H1 (cell line): ENCODE measurements around the gene TBC1D24. TPM values are rescaled to one million over a fixed set of nuclear protein-coding genes. Genes with fewer than 3 reads are reported as not detected.

ENCODE experiments used
- CTCF ChIP-seq, 3 experiments: IDR thresholded peaks; 1 replicate in 2 of 3; 2 replicates in 1 of 3; pipeline versions ENCODE4 v1.5.1 to v1.6.1; 2011; ENCODE audit warnings: low read length in 3 of 3, mild to moderate bottlenecking in 3 of 3, inconsistent platforms in 2 of 3, low read depth in 1 of 3, moderate library complexity in 1 of 3; ENCODE audit not compliant: insufficient read depth in 1 of 3; ENCODE audit errors: control extremely low read depth in 1 of 3
- SP4 ChIP-seq: IDR thresholded peaks from 2 replicates; pipeline ENCODE4 v1.6.1; 2012; ENCODE audit warnings: low read length, inconsistent platforms
- polyA plus RNA-seq, 7 experiments: library from polyadenylated mRNA; depleted of rRNA in 3 of 7; stranded (reverse) in 5 of 7; unstranded in 2 of 7; fragments of >200 nt in 5 of 7; fragments of 200-250 nt in 2 of 7; gene quantifications; 1 replicate in 5 of 7; 2 replicates in 1 of 7; 4 replicates in 1 of 7; pipeline versions ENCODE4 v1.2.1 to v1.2.3, GENCODE V29; 2011 to 2013; ENCODE audit warnings: missing spikeins in 2 of 7, mixed read lengths in 2 of 7
- total RNA-seq: library from RNA; stranded (reverse); fragmentation: NEBNext Ultra II Directional; extraction: Animal tissue kit (Norgen Biotek cat#: 25700); gene quantifications from 2 replicates; pipeline ENCODE4 v1.2.1, GENCODE V29; 2021

TBC1D24 gene
- total and polyA plus RNA-seq, 2 of the 8 experiments (the other 6 are each of a cell fraction or from before 2014, with no cell fraction given), result 8.7 to 21.5 TPM

- TF ChIP-seq CTCF (IDR thresholded peaks at IDR 0.05; ENCODE audit: control extremely low read depth in 1 of 3, insufficient read depth in 1 of 3, low read depth in 1 of 3, low read length in 3 of 3), result no peak
- TF ChIP-seq SP4, result no peak
These were observed 15.5 kb downstream of the TBC1D24 start (continued) for GRCh38 chr16:2490190-2491105.
